Mononuclear cell (primary cell): ENCODE measurements around the gene ATP5F1A. TPM values are rescaled to one million over a fixed set of nuclear protein-coding genes. Genes with fewer than 3 reads are reported as not detected.

Experiments used
- H3K27me3 ChIP-seq: 2 replicates; pipeline ENCODE4 v1.6.0; 2011; ENCODE audit warnings: low read length, control low read depth; ENCODE audit not compliant: insufficient read depth
- H3K4me1 ChIP-seq: 2 replicates; pipeline ENCODE4 v1.5.1; 2011; ENCODE audit warnings: mild to moderate bottlenecking, low read length, control low read depth; ENCODE audit not compliant: insufficient read depth
- H3K4me3 ChIP-seq: 2 replicates; pipeline ENCODE4 v1.5.1; 2011; ENCODE audit warnings: mild to moderate bottlenecking, low read length, moderate library complexity
- H3K9me3 ChIP-seq: 2 replicates; pipeline ENCODE4 v1.5.1; 2011; ENCODE audit warnings: low read depth, mild to moderate bottlenecking, control low read depth, low read length
- total RNA-seq: library from RNA; depleted of rRNA; stranded (reverse); fragments of >200 nt; gene quantifications from one replicate; pipeline ENCODE4 v1.2.3, GENCODE V29; 2012

The ATP5F1A gene
- total RNA-seq, 1 donor, result 475 TPM

DNA sequence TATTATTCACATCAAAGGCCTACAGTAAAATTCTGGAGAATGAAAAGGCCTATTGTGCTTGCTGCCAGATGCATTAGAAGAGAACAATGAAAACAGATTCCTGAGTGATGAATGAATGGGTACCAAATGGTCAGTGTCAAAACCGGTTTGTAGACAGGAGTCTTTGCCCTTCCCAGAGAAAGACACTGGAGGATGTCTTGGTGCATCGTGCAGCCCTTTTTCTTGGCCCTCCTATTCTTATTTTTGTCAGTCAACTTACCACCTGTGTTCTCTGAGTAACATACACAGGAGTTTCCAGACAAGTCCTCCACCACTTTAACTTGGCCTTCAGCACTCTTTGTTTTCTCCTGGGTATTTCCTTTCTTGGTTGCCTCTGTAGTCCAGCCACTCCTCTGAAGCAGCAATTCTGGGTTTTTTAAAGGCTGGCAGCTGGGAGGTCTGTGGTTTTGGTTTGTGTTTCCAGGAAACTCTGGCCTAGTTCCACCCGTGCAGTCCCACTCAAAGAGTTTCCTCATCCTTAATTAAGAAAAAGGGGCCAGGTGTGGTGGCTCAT, 55.4 kb downstream of the ATP5F1A start:
- peaks cover 37% of the 10 kb centered on the region for H3K4me1 ChIP-seq
- H3K4me3 ChIP-seq, result no peak overlapping the region

DNA sequence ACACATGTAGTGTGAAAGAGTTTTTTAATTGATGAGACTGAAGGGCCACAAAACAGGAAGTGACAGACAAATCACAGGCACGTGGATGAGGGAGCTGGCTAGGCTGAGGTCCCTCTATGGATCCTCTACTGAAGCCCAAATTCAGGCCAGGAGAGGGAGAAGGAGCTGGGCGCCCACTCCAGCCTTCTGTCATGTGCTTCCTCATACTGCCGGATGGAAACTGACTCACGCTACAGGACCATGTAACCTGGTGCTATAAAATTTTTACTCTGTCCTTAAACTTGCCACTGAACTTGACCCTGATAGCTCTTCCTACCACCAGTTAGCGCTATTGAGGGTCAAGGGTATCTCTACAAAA, 57.4 kb downstream of the ATP5F1A start:
- Histone ChIP-seq H3K9me3 (no peaks in the 10 kb centered on the region), H3K4me1 (peaks cover 37% of the 10 kb centered on the region), H3K27me3 (no peaks in the 10 kb centered on the region), H3K4me3 (no peak overlapping the region)

More for the DNA sequence above, 55.4 kb downstream of the ATP5F1A start:
- Histone ChIP-seq H3K27me3 (no peaks in the 10 kb centered on the region), H3K9me3 (no peaks in the 10 kb centered on the region)

DNA sequence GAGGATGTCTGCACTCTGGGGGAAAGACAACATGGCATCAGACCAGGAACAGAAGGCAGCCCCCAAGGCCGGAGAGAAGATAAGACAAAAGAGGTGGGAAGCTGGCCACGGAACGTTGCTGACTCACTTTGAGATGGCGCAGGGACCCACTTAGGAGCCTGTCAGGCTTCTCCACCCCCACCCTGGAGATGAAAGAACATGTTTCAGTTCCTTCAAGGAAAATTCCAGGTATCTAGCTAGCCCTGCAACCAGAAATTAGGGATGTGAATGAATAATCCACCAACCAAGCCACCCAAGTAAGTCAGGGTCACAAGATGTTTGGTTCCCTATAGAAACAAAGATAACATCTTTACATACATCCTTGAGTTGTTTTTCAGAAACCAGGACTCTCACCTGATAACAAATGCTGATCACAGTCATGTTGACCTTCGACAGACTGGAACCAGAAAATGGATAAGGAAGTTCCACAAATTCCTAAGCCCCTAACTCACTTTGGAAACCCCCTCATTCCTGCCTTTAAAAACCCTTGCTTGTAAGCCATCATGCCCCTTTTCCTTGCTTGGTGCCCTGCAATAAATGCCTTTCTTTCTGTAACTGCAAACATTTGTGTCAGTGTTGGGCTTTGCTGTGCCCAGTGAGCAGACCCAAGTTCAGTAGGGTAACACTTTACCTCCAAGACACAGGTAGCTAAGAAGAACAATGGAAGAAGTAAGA, 57.9 kb downstream of the ATP5F1A start:
- Histone ChIP-seq H3K4me3 (no peak overlapping the region), H3K9me3 (no peaks in the 10 kb centered on the region), H3K4me1 (peaks cover 37% of the 10 kb centered on the region), H3K27me3 (no peaks in the 10 kb centered on the region)

DNA sequence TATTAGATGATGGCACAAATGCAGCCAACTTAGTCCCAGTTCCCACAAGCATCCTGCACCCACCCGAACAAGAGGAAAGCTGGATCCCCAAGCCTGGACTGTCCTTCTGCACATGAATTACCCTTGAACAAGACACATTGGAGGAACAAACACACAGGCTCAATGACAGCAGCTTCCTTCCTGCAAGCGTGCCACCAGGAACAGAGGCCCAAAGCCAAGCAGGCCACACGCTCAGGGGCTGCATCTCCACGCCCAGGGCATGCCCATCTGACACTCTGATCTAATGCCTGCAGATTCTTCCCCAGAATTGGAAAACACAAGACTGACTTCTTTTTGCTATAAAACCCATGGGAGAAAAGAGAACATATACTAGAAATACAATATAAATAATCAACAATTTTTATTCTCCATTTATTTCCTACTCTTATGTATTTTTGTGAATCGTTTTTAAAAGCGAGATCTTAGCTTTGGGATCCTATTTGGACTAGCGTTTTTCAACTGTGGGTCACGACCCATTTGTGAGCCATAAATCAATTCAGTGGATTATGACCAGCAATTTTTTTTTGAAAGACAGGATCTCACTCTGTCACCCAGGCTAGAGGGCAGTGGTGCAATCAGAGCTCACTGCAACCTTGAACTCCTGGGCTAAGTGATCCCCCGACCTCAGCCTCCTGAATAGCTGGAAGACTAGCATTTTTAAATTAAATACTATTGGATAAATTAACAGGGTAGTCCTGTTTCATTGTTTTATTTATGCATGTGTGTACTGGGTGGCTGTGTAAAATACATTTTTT, 60.4 kb downstream of the ATP5F1A start:
- Histone ChIP-seq H3K27me3 (no peaks in the 10 kb centered on the region), H3K4me1 (peaks cover 36% of the 10 kb centered on the region), H3K9me3 (no peaks in the 10 kb centered on the region), H3K4me3 (no peak overlapping the region)

DNA sequence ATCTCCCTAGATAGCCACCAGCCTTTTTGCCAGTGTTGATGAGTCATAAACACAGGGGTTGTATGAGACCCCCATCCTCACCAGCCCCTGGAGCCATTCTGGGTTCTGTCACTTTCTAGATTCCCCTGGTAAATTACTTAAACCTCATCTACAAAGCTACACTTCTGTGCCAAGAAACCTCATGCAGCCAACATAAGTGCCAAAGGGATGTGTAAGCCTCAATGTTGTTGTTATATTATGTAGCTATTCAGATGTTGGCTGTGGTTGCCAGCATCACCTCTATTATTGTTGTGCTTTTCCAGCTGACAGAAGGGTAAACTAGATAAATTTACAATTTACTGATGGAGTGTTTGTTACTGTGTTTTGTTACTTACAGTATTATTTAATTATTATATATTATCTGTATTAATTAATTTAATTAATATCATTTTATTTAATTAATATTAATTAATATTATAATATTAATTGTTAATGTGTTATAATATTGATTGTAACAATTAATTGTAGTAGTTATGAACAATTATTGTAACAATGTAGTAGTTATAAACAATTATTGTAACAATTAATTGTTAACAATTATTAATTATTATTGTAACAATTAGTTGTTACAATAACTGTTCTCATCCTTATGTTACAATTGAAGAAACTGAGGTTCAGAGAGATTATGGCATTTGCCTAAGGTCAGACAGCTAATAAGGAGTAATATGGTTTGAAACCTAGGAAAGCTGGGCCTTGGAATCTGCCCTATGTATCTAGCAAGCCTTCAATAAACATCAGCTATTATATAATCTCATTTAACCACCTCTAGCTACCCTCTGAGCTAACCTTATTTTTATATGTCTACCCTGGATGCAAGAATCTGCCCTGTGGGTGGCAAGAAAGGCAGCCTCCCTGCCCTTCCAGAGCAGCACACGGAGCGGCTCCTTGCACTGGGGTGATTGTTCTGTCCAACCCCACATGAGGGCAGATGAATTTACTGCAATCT, 62.1 kb downstream of the ATP5F1A start:
- Histone ChIP-seq H3K27me3 (no peaks in the 10 kb centered on the region), H3K9me3 (no peaks in the 10 kb centered on the region), H3K4me1 (peaks cover 19% of the 10 kb centered on the region), H3K4me3 (no peak overlapping the region)

DNA sequence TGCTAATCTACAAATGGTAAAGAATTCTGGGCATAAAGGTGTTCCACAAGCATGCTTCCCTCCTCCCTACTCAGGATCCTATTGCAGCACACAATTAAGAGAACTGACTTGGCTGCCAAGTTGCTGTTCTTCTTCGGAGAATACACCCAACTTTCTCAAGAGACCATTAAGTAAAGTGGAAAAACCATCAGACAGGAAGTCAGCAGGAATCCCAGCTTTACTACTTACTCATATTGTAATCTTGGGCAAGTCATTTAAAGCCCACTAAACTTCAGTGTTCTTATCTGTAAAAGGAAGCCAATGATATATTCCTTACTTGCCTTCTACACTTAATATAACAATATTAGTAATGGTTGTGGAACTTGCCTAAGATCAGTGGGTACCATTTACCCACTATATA, 63.9 kb downstream of the ATP5F1A start:
- H3K27me3 ChIP-seq, result no peaks in the 10 kb centered on the region
- H3K4me1 ChIP-seq, result peaks cover 7% of the 10 kb centered on the region
- H3K4me3 ChIP-seq, result no peak overlapping the region
- H3K9me3 ChIP-seq, result no peaks in the 10 kb centered on the region

DNA sequence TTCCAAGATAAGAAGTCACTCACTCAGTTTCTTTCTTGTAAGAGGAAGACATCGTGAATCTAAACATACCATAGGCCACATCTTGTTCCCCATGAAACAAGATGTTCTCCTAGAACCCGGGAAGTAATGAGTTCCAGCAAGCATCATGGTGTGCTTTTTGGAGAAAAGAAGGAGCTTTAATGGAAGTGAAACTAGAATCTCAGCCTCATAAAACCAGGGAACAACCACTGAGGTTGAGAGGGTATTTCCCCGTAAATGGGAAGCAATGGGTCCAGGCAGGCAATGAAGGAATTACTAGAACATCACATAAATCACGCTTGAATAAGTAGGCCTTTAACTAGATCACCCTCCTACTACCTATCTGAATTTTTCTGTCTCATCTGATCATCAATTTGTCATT, 66.4 kb downstream of the ATP5F1A start:
- no peak overlapping the region for H3K4me3 ChIP-seq
- no peaks in the 10 kb centered on the region for H3K27me3 ChIP-seq

More for the DNA sequence above, 66.4 kb downstream of the ATP5F1A start:
- peaks cover 15% of the 10 kb centered on the region for H3K4me1 ChIP-seq
- H3K9me3 ChIP-seq, result no peaks in the 10 kb centered on the region

Other genes starting within 250 kb of the ATP5F1A start
- gene EPG5, start 131.0 kb downstream of the ATP5F1A start, total RNA-seq, result 44.0 TPM
- gene PSTPIP2, start 26.0 kb downstream of the ATP5F1A start, total RNA-seq, result 27.9 TPM
- gene HAUS1, start 6.1 kb upstream of the ATP5F1A start, total RNA-seq, result 14.8 TPM